ENCODE results near the gene PIK3IP1.
"Not testable (repeated sequence)": the region's sequence is repeated elsewhere in the genome, so short reads cannot be mapped to it uniquely, and the experiment has no call there.

The PIK3IP1 gene

DNA sequence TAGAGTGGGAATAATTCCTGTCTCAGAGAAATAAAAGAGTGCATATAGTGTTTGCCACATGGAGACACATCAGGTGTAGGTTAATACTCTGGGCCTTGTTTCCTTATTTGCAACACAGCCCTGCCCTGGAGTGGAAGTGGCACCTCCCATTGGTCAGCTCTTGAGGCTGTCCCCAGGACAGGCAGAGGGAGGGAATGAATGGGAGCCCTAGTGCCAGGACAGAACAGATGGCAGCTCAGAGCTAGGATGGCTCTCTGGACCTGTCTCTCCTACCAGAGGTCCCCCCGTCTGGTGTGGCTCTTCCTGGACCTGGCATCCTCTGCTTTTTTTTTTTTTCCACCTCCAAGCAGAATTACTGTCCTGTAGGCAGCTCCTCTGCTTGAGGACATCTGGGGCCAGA lies 44.6 kb downstream of the PIK3IP1 start:
- DNase-seq = no peak

DNA sequence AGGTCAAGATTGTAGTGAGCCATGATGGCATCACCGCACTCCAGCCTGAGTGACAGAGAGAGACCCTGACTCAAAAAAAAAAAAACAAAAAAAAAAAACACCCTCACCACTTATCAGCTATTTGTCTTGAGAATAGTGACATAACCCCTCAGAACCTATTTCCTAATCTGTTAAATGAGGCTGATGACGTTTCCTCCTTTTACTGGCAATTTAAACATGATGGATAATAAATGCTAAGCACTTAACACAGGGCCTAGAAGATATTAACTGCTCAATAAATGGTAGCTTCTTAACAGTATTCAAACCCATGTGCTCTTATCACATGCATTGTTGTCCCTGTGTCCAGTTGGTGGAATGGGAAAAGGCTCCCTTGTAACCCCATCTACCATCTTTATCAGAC lies 45.6 kb downstream of the PIK3IP1 start:
- DNase-seq = no peak

DNA sequence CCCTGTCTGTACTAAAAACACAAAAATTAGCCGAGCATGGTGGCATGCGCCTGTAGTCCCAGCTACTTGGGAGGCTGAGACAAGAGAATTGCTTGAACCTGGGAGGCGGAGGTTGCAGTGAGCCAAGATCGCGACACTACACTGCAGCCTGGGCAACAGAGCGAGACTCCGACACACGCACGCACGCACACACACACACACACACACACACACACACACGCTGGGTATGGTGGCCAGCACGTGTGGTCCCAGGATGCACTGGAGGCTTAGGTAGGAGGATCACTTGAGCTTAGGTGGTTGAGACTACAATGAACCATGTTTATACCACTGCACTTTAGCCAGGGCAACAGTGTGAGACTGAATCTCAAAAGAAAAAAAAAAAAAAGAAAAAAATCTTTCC lies 46.3 kb downstream of the PIK3IP1 start:
- not testable (repeated sequence) for DNase-seq

DNA sequence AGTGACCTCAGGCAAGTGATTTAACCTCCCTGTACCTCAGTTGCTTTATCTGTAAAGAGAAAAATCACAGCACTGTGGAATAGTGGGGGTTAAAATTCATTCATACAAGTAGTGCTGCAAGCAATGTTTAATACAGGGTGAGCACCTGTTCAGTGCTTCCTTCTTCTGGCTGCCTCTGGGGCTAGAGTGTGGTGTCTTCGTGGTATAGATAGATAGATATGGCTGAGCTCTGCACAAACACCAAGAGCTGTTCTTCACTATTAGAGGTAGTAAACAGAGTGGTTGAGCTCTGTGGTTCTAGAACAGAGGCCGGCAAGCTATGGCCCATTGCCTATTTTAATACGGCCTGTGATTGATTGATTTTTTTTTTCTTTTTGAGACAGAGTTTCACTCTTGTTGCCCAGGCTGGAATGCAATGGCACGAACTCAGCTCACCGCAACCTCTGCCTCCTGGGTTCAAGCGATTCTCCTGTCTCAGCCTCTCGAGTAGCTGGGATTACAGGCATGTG lies 47.3 kb downstream of the PIK3IP1 start:
- no peak for DNase-seq

DNA sequence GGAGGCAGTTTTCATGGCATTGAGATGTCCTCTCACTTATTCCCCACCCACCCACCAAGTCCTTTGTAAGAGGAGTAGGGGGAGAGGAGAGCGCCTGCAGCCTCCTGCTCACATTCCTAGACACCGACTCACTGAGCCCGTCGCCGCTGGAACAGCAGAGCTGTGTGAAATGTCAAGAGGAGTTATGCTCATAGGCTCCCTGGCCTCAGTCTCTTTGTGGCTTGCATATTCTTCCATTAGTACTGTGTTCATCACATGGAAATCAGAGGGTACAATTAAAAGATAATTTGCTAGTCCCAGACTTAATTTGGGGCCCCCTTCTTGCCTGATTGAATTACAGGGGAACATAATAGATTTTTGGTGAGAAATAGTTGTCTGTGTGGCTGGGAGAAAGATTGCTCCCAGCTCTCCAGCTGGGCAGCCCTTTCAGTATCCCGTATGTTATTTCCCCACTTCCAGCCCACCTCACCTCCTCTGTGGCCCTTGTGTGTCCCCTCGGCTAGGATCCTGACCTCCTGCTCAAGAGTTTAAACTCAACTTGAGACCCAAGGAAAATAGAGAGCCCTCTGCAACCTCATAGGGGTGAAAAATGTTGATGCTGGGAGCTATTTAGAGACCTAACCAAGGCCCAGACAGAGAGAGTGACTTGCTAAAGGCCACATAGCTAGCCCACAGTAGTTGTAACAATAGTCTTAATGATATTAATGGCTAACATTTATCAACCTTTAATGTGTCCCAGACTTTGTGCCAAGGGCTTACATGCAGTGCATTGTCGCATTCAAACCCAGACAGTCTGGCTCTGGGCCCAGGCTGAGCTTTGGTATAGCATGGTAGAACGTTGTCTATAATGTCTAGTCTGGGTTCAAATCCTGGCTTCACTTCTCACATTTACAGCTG lies 48.0 kb downstream of the PIK3IP1 start:
- DNase-seq = no peak

DNA sequence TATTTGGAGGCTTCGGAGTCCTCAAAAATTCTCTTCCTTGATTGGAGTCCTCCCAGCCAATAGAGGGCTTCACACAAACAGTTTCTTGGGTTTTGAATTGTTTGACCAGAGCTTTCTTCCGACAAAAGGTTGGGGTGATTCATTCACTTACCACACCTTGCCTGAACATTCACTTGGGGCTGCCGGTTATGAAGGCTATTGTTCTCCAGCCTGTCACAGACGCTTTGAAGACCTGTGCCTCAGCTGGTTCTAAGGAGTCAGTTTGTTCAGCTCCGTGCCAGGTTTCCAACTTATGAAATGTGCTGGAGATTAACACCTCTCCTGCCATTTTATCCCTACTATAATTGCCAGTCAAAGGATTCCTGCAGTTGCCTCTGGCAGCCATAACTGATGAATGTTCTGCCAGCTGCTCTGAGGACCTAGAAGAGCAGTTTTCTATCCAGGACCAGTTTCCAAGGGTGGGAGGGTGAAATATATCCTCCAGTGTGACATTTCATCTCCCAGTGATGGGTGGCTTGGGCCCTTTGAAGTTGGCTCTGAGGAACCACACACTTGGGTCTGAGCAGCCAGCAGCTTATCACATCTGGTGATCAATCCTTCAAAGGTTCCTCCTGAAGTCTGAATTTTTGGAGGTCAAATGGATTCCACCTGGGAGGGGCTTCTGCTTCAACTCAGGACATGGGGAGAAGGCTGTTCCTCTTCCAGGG lies 48.8 kb downstream of the PIK3IP1 start:
- DNase-seq = no peak

DNA sequence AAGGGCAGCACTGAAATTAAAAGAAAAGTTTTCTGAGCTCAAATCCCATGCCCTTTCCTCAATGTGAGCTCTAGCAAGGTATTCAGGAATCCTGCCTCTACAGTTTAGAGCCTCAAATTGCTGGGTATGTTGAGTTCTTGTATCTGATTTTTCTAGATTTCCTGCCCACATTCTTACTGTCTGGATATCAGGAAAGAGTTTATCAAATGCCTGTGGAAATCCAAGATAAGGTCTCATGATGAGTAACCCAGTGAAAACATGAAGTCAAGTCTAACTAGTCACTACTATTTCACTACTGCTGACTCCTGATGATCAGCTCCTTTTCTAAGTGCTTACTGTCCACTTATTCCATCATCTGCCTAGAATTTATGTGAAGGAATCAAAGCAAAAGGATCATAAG lies 50.4 kb downstream of the PIK3IP1 start:
- no peak for DNase-seq

DNA sequence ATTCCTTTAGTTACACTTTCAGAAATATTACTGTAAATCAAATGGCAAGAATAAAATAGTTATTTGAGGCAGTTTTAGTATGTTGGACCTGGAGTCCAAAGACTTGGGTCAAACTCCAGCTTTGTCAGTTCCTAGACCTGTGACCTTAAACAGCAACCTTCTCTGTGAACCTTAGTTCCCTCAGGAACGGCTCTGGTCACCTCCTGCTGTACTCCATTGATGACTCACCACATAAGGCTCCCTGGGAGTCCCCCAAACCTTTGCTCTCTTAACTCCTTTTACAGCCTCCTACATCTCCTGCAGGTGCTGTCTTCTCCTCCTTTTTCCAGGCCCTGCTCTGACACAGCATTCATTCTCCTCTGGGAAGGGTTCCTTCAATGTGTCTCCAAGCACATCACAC lies 51.1 kb downstream of the PIK3IP1 start:
- DNase-seq = no peak

DNA sequence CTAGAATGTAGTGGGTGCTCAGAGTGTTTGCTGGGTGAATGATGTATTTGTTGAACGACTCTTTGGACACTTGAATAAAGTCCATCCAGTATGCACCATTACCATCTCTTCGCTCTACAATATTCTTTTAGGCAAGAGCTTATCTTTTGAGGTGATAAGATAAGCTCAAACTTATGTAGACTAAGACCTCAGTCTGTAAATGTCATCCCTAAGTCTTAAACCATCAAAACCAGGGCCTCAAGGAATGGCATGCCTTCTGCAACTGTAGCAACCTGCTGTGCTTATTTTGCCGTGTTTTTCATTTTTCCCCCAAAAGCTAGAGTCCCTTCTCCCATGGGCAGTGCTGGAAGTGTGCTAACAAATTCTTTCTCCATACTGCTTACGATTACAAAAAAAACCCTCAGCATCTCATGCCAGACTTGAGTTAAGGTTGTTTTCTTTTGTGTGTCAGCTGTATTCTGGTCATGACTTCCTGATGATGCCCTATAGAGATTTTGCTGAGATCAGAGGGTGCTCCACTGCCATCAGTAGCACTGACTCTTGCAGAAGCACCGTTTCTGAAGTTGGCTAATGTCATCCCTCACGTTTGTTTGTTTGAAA lies 52.4 kb downstream of the PIK3IP1 start:
- DNase-seq = no peak

DNA sequence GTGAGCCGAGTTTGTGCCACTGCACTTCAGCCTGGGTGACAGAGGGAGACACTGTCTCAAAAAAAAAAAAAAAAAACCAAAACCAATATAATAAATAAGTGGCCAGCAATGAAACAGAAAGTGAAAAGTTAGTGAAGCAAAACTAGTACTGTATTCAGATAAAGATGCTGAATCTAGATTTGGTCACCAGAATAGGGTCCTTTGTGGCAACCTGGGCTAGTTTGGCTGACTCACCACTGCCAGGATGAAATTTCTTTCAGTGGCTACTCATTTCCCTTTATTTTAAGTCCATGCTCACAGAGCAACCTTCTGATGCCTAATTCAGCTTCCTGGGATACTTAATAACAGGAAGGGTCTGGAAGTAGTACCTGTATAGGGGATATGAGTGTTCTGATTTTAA lies 54.2 kb downstream of the PIK3IP1 start:
- no peak for DNase-seq

DNA sequence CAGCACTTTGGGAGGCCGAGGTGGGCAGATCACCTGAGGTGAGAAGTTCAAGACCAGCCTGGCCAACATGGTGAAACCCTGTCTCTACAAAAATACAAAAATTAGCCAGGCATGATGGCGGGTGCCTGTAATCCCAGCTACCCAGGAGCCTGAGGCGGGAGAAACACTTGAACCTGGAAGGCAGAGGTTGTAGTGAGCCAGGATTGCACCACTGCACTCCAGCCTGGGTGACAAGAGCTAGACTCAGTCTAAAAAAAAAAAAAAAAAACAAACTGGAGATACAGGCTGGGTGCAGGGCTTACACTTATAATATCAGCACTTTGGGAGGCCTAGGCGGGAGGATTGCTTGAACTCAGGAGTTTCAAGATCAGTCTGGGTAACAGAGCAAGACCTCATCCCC lies 56.2 kb downstream of the PIK3IP1 start:
- not testable (repeated sequence) for DNase-seq

DNA sequence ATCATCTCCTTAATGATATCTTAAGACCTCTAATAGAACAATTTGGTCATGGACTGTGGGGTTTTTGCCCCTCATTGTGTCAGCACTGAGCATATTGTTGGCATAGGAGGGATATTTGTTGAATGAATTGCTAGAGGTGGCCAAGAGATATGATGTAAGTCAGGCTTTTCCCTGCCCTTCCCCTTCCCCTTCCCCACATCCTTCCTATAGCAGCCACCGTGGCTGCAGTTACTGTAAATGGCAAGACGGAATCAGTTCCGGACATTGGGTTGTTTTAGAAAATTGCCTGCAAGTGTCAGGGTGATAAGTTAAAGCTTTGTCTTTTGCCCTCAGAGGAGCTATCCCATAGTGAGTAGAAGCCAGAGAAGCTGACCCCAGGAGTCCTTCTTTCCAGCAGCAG lies 57.2 kb downstream of the PIK3IP1 start:
- no peak for DNase-seq

DNA sequence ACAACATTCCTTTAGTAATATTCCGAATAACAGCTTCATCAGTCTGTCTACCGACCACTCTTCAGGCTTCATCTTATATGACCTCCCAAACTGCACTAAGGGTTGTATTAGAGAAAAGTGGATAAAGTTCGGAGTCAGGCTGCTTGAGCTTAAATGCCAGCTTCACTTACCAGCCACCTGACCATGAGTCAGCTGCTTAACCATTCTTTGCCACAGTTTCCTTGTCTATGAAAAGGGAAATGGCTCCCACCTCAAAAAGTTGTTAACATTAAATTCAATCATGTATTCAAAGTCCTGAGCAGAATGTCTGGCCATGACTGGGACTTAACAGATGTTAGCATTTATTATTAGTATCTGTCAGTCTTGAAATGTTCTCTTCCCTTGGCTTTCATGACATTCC lies 59.3 kb downstream of the PIK3IP1 start:
- no peak for DNase-seq

All from NCI-H1436 (cell line).